ENCODE results near the gene KHNYN. TPM values are rescaled to one million over a fixed set of nuclear protein-coding genes. Genes with fewer than 3 reads are reported as not detected.

The KHNYN gene
- total RNA-seq, 2 experiments from 2014 or later = 53.4 to 57.9 TPM

GRCh38 chr14:24416932-24417619 is 12.7 kb upstream of the KHNYN start:
- ChIA-PET CTCF (interaction anchor here (1.2 kb wide), 1 partner anchor 19 kb away, joined by 3 read pairs; no protein-coding TSS in a partner anchor), POLR2A (no interaction called here)

GRCh38 chr14:24417832-24418491 is 11.8 kb upstream of the KHNYN start:
- CTCF ChIA-PET = no interaction called here
- POLR2A ChIA-PET = no interaction called here

GRCh38 chr14:24418492-24418873 is 11.3 kb upstream of the KHNYN start:
- POLR2A ChIA-PET = no interaction called here
- CTCF ChIA-PET = interaction anchor here (0.5 to 2.0 kb wide), 2 partner anchors 13 to 172 kb away, joined by 5 to 9 read pairs; no protein-coding TSS in a partner anchor

- ChIA-PET CTCF (interaction anchor here (1.6 to 2.3 kb wide), 3 partner anchors 10 to 89 kb away, joined by 5 to 8 read pairs (median 7); no protein-coding TSS in a partner anchor), POLR2A (no interaction called here)
Observed at GRCh38 chr14:24422261-24422660, 7.5 kb upstream of the KHNYN start.

GRCh38 chr14:24422694-24423601 is 6.8 kb upstream of the KHNYN start:
- ChIA-PET POLR2A (interaction anchor here (1.1 kb wide), 1 partner anchor 90 kb away, joined by 3 read pairs; no protein-coding TSS in a partner anchor), CTCF (interaction anchor here (0.6 to 2.3 kb wide), 6 partner anchors 9 to 91 kb away, joined by 3 to 8 read pairs (median 5); no protein-coding TSS in a partner anchor)

GRCh38 chr14:24425704-24426103 is 4.0 kb upstream of the KHNYN start:
- ChIA-PET POLR2A (no interaction called here), CTCF (interaction anchor here (1.0 to 1.3 kb wide), 2 partner anchors 10 to 106 kb away, joined by 3 read pairs; no protein-coding TSS in a partner anchor)

GRCh38 chr14:24426150-24426911 is 3.4 kb upstream of the KHNYN start:
- ChIA-PET POLR2A (no interaction called here), CTCF (interaction anchor here (1.3 to 1.4 kb wide), 2 partner anchors 10 to 106 kb away, joined by 3 to 5 read pairs; no protein-coding TSS in a partner anchor)

- POLR2A ChIA-PET = no interaction called here
- CTCF ChIA-PET = interaction anchor here (1.4 to 11.3 kb wide), 2 partner anchors 10 to 94 kb away, joined by 5 to 334 read pairs; partner anchors contain the start of genes ADCY4 and RIPK3
Observed at GRCh38 chr14:24426912-24427536, 2.7 kb upstream of the KHNYN start.

GRCh38 chr14:24427537-24428508 is 1.9 kb upstream of the KHNYN start:
- ChIA-PET POLR2A (no interaction called here), CTCF (interaction anchor here (1.4 to 11.3 kb wide), 2 partner anchors 9 to 95 kb away, joined by 5 to 334 read pairs; partner anchors contain the start of genes ADCY4 and RIPK3)

GRCh38 chr14:24428628-24429394 is 943 bp upstream of the KHNYN start:
- ChIA-PET CTCF (interaction anchor here (0.5 to 11.3 kb wide), 5 partner anchors 13 to 868 kb away, joined by 3 to 334 read pairs (median 16); partner anchors contain the start of genes ADCY4, RIPK3, SDR39U1 and TINF2), POLR2A (no interaction called here)

- CTCF ChIA-PET = interaction anchor here (0.7 to 11.3 kb wide), 11 partner anchors 9 to 217 kb away, joined by 3 to 334 read pairs (median 10); partner anchors contain the start of genes ADCY4, CHMP4A, CIDEB and LTB4R
- POLR2A ChIA-PET = interaction anchor here (0.8 to 3.0 kb wide), 13 partner anchors 11 to 280 kb away, joined by 3 to 37 read pairs (median 4); partner anchors contain the start of genes ADCY4, LTB4R, RIPK3 and SDR39U1
Observed at GRCh38 chr14:24430143-24430681, 458 bp downstream of the KHNYN start.

- POLR2A ChIA-PET = interaction anchor here (0.5 to 3.0 kb wide), 21 partner anchors 11 to 280 kb away, joined by 3 to 37 read pairs (median 4); partner anchors contain the start of genes ADCY4, LTB4R, RIPK3 and SDR39U1
- CTCF ChIA-PET = interaction anchor here (0.5 to 11.3 kb wide), 30 partner anchors 8 to 313 kb away, joined by 3 to 334 read pairs (median 4); partner anchors contain the start of genes ADCY4, CHMP4A, CIDEB and LTB4R
Observed at GRCh38 chr14:24430682-24431568, 1.2 kb downstream of the KHNYN start.

- POLR2A ChIA-PET = interaction anchor here (0.5 to 3.0 kb wide), 13 partner anchors 10 to 249 kb away, joined by 3 to 37 read pairs (median 4); partner anchors contain the start of genes ADCY4, LTB4R, RIPK3 and SDR39U1
- CTCF ChIA-PET = interaction anchor here (0.5 to 11.3 kb wide), 30 partner anchors 8 to 443 kb away, joined by 3 to 334 read pairs (median 4); partner anchors contain the start of genes ADCY4, CIDEB, DHRS4L2 and LTB4R
Observed at GRCh38 chr14:24431569-24432258, 2.0 kb downstream of the KHNYN start.

Data from activated CD8-positive, alpha-beta memory T cell treated with anti-CD3 and anti-CD28 coated beads for 36 hours (primary cell).